Activated CD8-positive, alpha-beta memory T cell treated with anti-CD3 and anti-CD28 coated beads, Interleukin-2, amount 50 U/mL, for 24 hours (primary cell): ENCODE results near the gene GRK5.
"Not testable (repeated sequence)": the region's sequence is repeated elsewhere in the genome, so short reads cannot be mapped to it uniquely, and the experiment has no call there.

ENCODE experiments used
- DNase-seq: peaks from one replicate; pipeline ENCODE4 v3.0.0-alpha.2; 2020; ENCODE audit errors: extremely low read depth

Gene GRK5

GRCh38 chr10:119420950-119421875 is 213.8 kb downstream of the GRK5 start:
- DNase-seq, result no peak

- DNase-seq, result no peak
Measured at GRCh38 chr10:119421891-119422681, 214.7 kb downstream of the GRK5 start.

GRCh38 chr10:119422682-119423509 is 215.5 kb downstream of the GRK5 start:
- DNase-seq, result no peak

GRCh38 chr10:119423510-119424257 is 216.3 kb downstream of the GRK5 start:
- no peak for DNase-seq

GRCh38 chr10:119424258-119424975 is 217.0 kb downstream of the GRK5 start:
- no peak for DNase-seq

- no peak for DNase-seq
Measured at GRCh38 chr10:119425102-119425880, 217.9 kb downstream of the GRK5 start.

GRCh38 chr10:119425881-119426170 is 218.5 kb downstream of the GRK5 start:
- DNase-seq, result no peak

GRCh38 chr10:119426699-119427098 is 219.3 kb downstream of the GRK5 start:
- no peak for DNase-seq

- DNase-seq, result no peak
Measured at GRCh38 chr10:119427263-119427864, 220.0 kb downstream of the GRK5 start.

- no peak for DNase-seq
Measured at GRCh38 chr10:119428789-119429188, 221.4 kb downstream of the GRK5 start.

GRCh38 chr10:119429771-119430170 is 222.4 kb downstream of the GRK5 start:
- no peak for DNase-seq

GRCh38 chr10:119431034-119431772 is 223.8 kb downstream of the GRK5 start:
- no peak for DNase-seq

GRCh38 chr10:119431773-119432135 is 224.4 kb downstream of the GRK5 start:
- no peak for DNase-seq

- DNase-seq, result not testable (repeated sequence)
Measured at GRCh38 chr10:119434942-119435341, 227.6 kb downstream of the GRK5 start.

- DNase-seq, result no peak
Measured at GRCh38 chr10:119438717-119439116, 231.3 kb downstream of the GRK5 start.

GRCh38 chr10:119439922-119440321 is 232.6 kb downstream of the GRK5 start:
- DNase-seq, result no peak

- no peak for DNase-seq
Measured at GRCh38 chr10:119441151-119441821, 233.9 kb downstream of the GRK5 start.
